IMR-90 (cell line): ENCODE data around the gene ITIH4. TPM values are rescaled to one million over a fixed set of nuclear protein-coding genes. Genes with fewer than 3 reads are reported as not detected.

Experiments used
- ATAC-seq: fragments of 200-7000 bp; cut with Tn5 transposase; 2 replicates; pipeline ENCODE4 v1.9.1; 2020; ENCODE audit warnings: low read depth, mild to moderate bottlenecking, moderate library complexity
- BruUV-seq: library from RNA; stranded (reverse); fragments of 400-500 nt; replicated peaks from 2 replicates; lab custom pipeline; 2021; lab: Mats Ljungman, UMichigan
- CTCF ChIA-PET: fragments of 300-600 bp; formaldehyde crosslinking; extraction: SDS; loops from one replicate; lab custom pipeline; 2021; ENCODE audit warnings: antibody characterized with exemption; lab: Yijun Ruan, JAX
- POLR2A ChIA-PET: fragments of 300-600 bp; sonication (Branson Sonifier 250); formaldehyde crosslinking; loops from one replicate; lab custom pipeline; 2022; ENCODE audit warnings: antibody characterized with exemption; ENCODE audit not compliant: unreplicated experiment; lab: Charles Lee
- DNase-seq: peaks from one replicate; pipeline ENCODE4 v3.0.0; 2013
- H2AFZ ChIP-seq: replicated peaks from 2 replicates; pipeline ENCODE3; 2013; ENCODE audit warnings: low read length, mild to moderate bottlenecking; ENCODE audit not compliant: poor library complexity
- H2AK5ac ChIP-seq: 2 replicates; pipeline ENCODE4 v1.6.1; 2013; ENCODE audit warnings: low read depth, low read length, inconsistent platforms
- H2AK9ac ChIP-seq: replicated peaks from 2 replicates; pipeline ENCODE3; 2013; ENCODE audit warnings: mild to moderate bottlenecking, low read depth, low read length, moderate library complexity; ENCODE audit not compliant: poor library complexity
- H2BK120ac ChIP-seq: 2 replicates; pipeline ENCODE4 v1.6.1; 2013; ENCODE audit warnings: low read depth, low read length, inconsistent platforms
- H2BK15ac ChIP-seq: 3 replicates; pipeline ENCODE4 v1.6.1; 2013; ENCODE audit warnings: low read depth, low read length, inconsistent platforms
- H2BK20ac ChIP-seq: 2 replicates; pipeline ENCODE4 v1.6.1; 2013; ENCODE audit warnings: low read depth, mild to moderate bottlenecking, inconsistent platforms, low read length, moderate library complexity
- H2BK5ac ChIP-seq: 2 replicates; pipeline ENCODE4 v1.6.1; 2013; ENCODE audit warnings: mild to moderate bottlenecking, low read depth, low read length, inconsistent platforms; ENCODE audit not compliant: poor library complexity, severe bottlenecking
- H3K14ac ChIP-seq: replicated peaks from 2 replicates; pipeline ENCODE4 v1.6.1; 2013; ENCODE audit warnings: low read depth, low read length, inconsistent platforms
- H3K18ac ChIP-seq: 2 replicates; pipeline ENCODE4 v1.6.1; 2013; ENCODE audit warnings: low read depth, low read length, control low read depth
- H3K23ac ChIP-seq: 2 replicates; pipeline ENCODE4 v1.6.1; 2013; ENCODE audit warnings: low read depth, low read length, inconsistent platforms
- H3K27ac ChIP-seq: 2 replicates; pipeline ENCODE4 v1.5.1; 2013; ENCODE audit warnings: mild to moderate bottlenecking, control low read depth, low read length; ENCODE audit not compliant: insufficient read depth
- H3K27me3 ChIP-seq: 2 replicates; pipeline ENCODE4 v1.6.1; 2013; ENCODE audit warnings: low read length; ENCODE audit not compliant: control insufficient read depth, insufficient read depth
- H3K36me3 ChIP-seq: 2 replicates; pipeline ENCODE4 v1.6.1; 2013; ENCODE audit warnings: low read length, mixed read lengths; ENCODE audit not compliant: control insufficient read depth, insufficient read depth
- H3K4ac ChIP-seq: 2 replicates; pipeline ENCODE4 v1.6.1; 2013; ENCODE audit warnings: low read depth, low read length, inconsistent platforms
- H3K4me1 ChIP-seq: 2 replicates; pipeline ENCODE4 v1.6.1; 2013; ENCODE audit warnings: low read length, mixed read lengths; ENCODE audit not compliant: control insufficient read depth, insufficient read depth
- H3K4me2 ChIP-seq: 2 replicates; pipeline ENCODE4 v1.6.1; 2013; ENCODE audit warnings: low read depth, mild to moderate bottlenecking, control low read depth, low read length, moderate library complexity
- H3K4me3 ChIP-seq: 2 replicates; pipeline ENCODE4 v1.5.1; 2013; ENCODE audit warnings: low read depth, mild to moderate bottlenecking, control low read depth, low read length, moderate library complexity; ENCODE audit not compliant: insufficient read depth
- H3K56ac ChIP-seq: 2 replicates; pipeline ENCODE4 v1.6.1; 2013; ENCODE audit warnings: low read length, inconsistent platforms; ENCODE audit not compliant: insufficient read depth; ENCODE audit errors: extremely low read depth
- H3K79me1 ChIP-seq, 2 experiments: 2 replicates each; pipeline ENCODE4 v1.6.1; 2013; ENCODE audit warnings: low read length in 2 of 2, inconsistent platforms in 1 of 2, low read depth in 1 of 2
- H3K9ac ChIP-seq: 2 replicates; pipeline ENCODE4 v1.6.1; 2013; ENCODE audit warnings: low read depth, low read length, control low read depth
- H3K9me1 ChIP-seq: 2 replicates; pipeline ENCODE4 v1.6.1; 2013; ENCODE audit warnings: low read length, inconsistent platforms; ENCODE audit not compliant: insufficient read depth
- H3K9me3 ChIP-seq: 2 replicates; pipeline ENCODE4 v1.6.1; 2013; ENCODE audit warnings: low read length; ENCODE audit not compliant: control insufficient read depth, insufficient read depth
- H4K20me1 ChIP-seq: 2 replicates; pipeline ENCODE4 v1.6.1; 2013; ENCODE audit warnings: low read length, inconsistent platforms; ENCODE audit not compliant: insufficient read depth
- H4K5ac ChIP-seq: 2 replicates; pipeline ENCODE4 v1.6.1; 2013; ENCODE audit warnings: mild to moderate bottlenecking, low read depth, low read length, control low read depth
- H4K8ac ChIP-seq, 2 experiments: 2 replicates each; pipeline ENCODE4 v1.6.1; 2013; ENCODE audit warnings: low read depth in 2 of 2, low read length in 2 of 2, control low read depth in 1 of 2, inconsistent platforms in 1 of 2
- H4K91ac ChIP-seq: 2 replicates; pipeline ENCODE4 v1.6.1; 2013; ENCODE audit warnings: low read depth, low read length, inconsistent platforms; ENCODE audit not compliant: insufficient read depth
- BHLHE40 ChIP-seq: fragments of 150-350 bp; IDR thresholded peaks from 2 replicates; pipeline ENCODE4 v1.6.1; 2016; ENCODE audit warnings: mild to moderate bottlenecking, low read depth, low read length
- MAFK ChIP-seq: IDR thresholded peaks from 2 replicates; pipeline ENCODE4 v1.6.1; 2012; ENCODE audit warnings: low read depth, low read length, improper control_type of control experiment
- POLR2A ChIP-seq: IDR thresholded peaks from 2 replicates; pipeline ENCODE4 v1.6.1; 2012; ENCODE audit warnings: mild to moderate bottlenecking, low read depth, low read length
- RCOR1 ChIP-seq: IDR thresholded peaks from 2 replicates; pipeline ENCODE4 v1.6.1; 2012; ENCODE audit warnings: mild to moderate bottlenecking, low read length, improper control_type of control experiment; ENCODE audit not compliant: insufficient replicate concordance
- WGBS, 2 experiments: methylation state at CpG; one replicate each; pipeline versions ENCODE4 v1.1.5 to v1.1.7; 2013; ENCODE audit warnings: missing lambda C conversion rate in 2 of 2; ENCODE audit not compliant: insufficient read length in 1 of 2; ENCODE audit errors: extremely low coverage in 2 of 2; 5-methylcytosine and 5-hydroxymethylcytosine counted together
- dilution Hi-C: fragments of 300-500 bp; cut with HindIII; formaldehyde crosslinking; loops from one replicate; pipeline ENCODE4 v1.14.3; 2018; ENCODE audit warnings: low sequenced_read_pairs; ENCODE audit not compliant: unreplicated experiment
- in situ Hi-C: fragments of 300-500 bp; cut with MboI; formaldehyde crosslinking; loops from 3 replicates; pipeline ENCODE4 v1.14.3; 2019; ENCODE audit warnings: low sequenced_read_pairs, inconsistent platforms, mixed read lengths
- intact Hi-C: fragments of 100-400 bp; cut with micrococcal nuclease; formaldehyde crosslinking; loops from 2 replicates; pipeline ENCODE4 v1.10.0; 2022
- polyA plus RNA-seq, 3 experiments: library from polyadenylated mRNA; depleted of rRNA; stranded (reverse); fragments of >200 nt; gene quantifications; 2 replicates each; pipeline ENCODE4 v1.2.3, GENCODE V29; 2012; ENCODE audit warnings: low replicate concordance in 1 of 3
- total RNA-seq: library from RNA; depleted of rRNA; stranded (reverse); fragments of >200 nt; gene quantifications from 2 replicates; pipeline ENCODE4 v1.2.3, GENCODE V29; 2012
- TF ChIP-seq, protein P1 (sequence below): fragments of 150-350 bp; IDR thresholded peaks from 2 replicates; pipeline ENCODE4 v1.6.1; 2017; ENCODE audit warnings: mild to moderate bottlenecking, antibody characterized with exemption, low read length, low read depth

ITIH4 gene
- total and polyA plus RNA-seq, 2 of the 4 experiments (the other 2 are of a cell fraction): 0.26 to 0.36 TPM

DNA sequence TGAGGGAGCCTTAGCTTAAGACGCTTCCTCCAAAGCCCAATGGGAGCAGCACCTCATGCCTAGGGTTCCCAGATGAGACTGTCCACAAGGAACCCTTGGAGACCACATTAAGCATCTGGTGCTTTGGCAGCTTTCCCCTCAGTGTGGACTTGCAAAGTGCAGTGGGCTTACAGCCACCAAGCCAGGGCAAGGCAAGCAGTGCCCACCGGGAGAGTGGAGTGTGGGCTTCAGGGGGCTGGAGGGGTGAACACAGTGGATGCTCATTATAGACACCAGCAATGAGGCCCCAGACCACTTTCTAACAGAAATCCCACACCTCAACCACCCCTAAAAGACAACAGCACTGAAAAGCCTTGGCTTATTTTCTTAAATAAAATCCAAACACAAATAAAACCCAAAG, 13.4 kb upstream of the ITIH4 start:
- H2BK15ac ChIP-seq: no peak overlapping the region
- H2BK5ac ChIP-seq: no peak overlapping the region
- DNase-seq: no peak
- H2AK9ac ChIP-seq: no peak overlapping the region
- ATAC-seq: no peak
- H4K5ac ChIP-seq: no peak overlapping the region
- TF ChIP-seq RCOR1 (no peak), POLR2A (no peak), MAFK (no peak), BHLHE40 (no peak)
- TF ChIP-seq, protein P1, sequence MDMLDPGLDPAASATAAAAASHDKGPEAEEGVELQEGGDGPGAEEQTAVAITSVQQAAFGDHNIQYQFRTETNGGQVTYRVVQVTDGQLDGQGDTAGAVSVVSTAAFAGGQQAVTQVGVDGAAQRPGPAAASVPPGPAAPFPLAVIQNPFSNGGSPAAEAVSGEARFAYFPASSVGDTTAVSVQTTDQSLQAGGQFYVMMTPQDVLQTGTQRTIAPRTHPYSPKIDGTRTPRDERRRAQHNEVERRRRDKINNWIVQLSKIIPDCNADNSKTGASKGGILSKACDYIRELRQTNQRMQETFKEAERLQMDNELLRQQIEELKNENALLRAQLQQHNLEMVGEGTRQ: no peak
- no peak overlapping the region for H4K8ac ChIP-seq
- WGBS, 2 experiments: 100% methylated on average over 1 of the region's 2 CpGs; no CpG with 5 or more reads in 1 of the 2 experiments
- H3K9me1 ChIP-seq: peaks cover 4% of the 10 kb centered on the region; the same call in 1 of the 2 replicates
- H3K56ac ChIP-seq: no peak overlapping the region
- ChIA-PET POLR2A (no interaction called here), CTCF (no interaction called here)
- peaks cover 15% of the 10 kb centered on the region for H3K36me3 ChIP-seq
- H3K27ac ChIP-seq: no peak overlapping the region
- H3K23ac ChIP-seq: no peak overlapping the region
- H3K18ac ChIP-seq: no peak overlapping the region
- no peak overlapping the region for H3K14ac ChIP-seq
- no peaks in the 10 kb centered on the region; a peak in 1 of 4 replicates for H3K79me1 ChIP-seq
- no peaks in the 10 kb centered on the region for H3K9me3 ChIP-seq
- in situ Hi-C loops: no loop called here
- H3K4me1 ChIP-seq: peaks cover 7% of the 10 kb centered on the region; the same call in 1 of the 2 replicates
- H3K4me2 ChIP-seq: no peak overlapping the region
- dilution Hi-C loops: no loop called here
- H3K27me3 ChIP-seq: no peaks in the 10 kb centered on the region
- no peak overlapping the region for H2BK120ac ChIP-seq
- H4K20me1 ChIP-seq: no peaks in the 10 kb centered on the region; the same call in 1 of the 2 replicates
- no peak overlapping the region for H3K4me3 ChIP-seq
- H2BK20ac ChIP-seq: no peak overlapping the region
- no peak overlapping the region for H2AFZ ChIP-seq
- H4K91ac ChIP-seq: no peak overlapping the region
- no peak overlapping the region for H2AK5ac ChIP-seq
- no peak overlapping the region for H3K9ac ChIP-seq
- intact Hi-C loops: no loop called here
- no TSS peak for BruUV-seq
- H3K4ac ChIP-seq: no peak overlapping the region
